OCI-LY3 (cell line): Measurements from ENCODE around the gene ZFP28.

ENCODE experiments used
- H2AFZ ChIP-seq: fragments of 200-600, 300-600 bp; shearing (Covaris generic); 2 replicates; pipeline ENCODE4 v1.6.0; 2014; ENCODE audit warnings: antibody characterized with exemption, low read depth, low read length
- H3K27ac ChIP-seq: fragments of 200-600, 300-600 bp; sonication (generic); 2 replicates; pipeline ENCODE4 v1.5.1; 2014; ENCODE audit warnings: mild to moderate bottlenecking, low read length, moderate library complexity, mixed read lengths
- H3K27me3 ChIP-seq: fragments of 200-600, 300-600 bp; sonication (generic); 2 replicates; pipeline ENCODE4 v1.6.1; 2014; ENCODE audit warnings: low read depth, low read length, mixed read lengths
- H3K36me3 ChIP-seq: fragments of 200-600, 300-600 bp; sonication (generic); replicated peaks from 2 replicates; pipeline ENCODE3; 2014; ENCODE audit warnings: low read depth, low read length, mixed read lengths
- H3K4me1 ChIP-seq: fragments of 300-600, 200-600 bp; sonication (generic); 2 replicates; pipeline ENCODE4 v1.6.1; 2014; ENCODE audit warnings: low read length, mixed read lengths
- H3K4me2 ChIP-seq: fragments of 200-600, 300-600 bp; sonication (generic); 2 replicates; pipeline ENCODE4 v1.6.1; 2014; ENCODE audit warnings: low read length, mixed read lengths
- H3K4me3 ChIP-seq: fragments of 300-600, 200-600 bp; sonication (generic); 2 replicates; pipeline ENCODE4 v1.5.1; 2014; ENCODE audit warnings: antibody characterized with exemption, mild to moderate bottlenecking, low read length, moderate library complexity
- H3K79me2 ChIP-seq: fragments of 300-600, 200-600 bp; shearing (Covaris generic); 2 replicates; pipeline ENCODE4 v1.6.1; 2014; ENCODE audit warnings: mild to moderate bottlenecking, low read length, mixed read lengths
- H3K9ac ChIP-seq: fragments of 300-600, 200-600 bp; shearing (Covaris generic); 2 replicates; pipeline ENCODE4 v1.6.0; 2014; ENCODE audit warnings: mild to moderate bottlenecking, low read length, moderate library complexity
- H3K9me3 ChIP-seq: fragments of 200-600, 300-600 bp; shearing (Covaris generic); 2 replicates; pipeline ENCODE4 v1.6.1; 2014; ENCODE audit warnings: low read length, mixed read lengths; ENCODE audit not compliant: insufficient read depth
- H4K20me1 ChIP-seq: fragments of 200-600, 300-600 bp; sonication (generic); 2 replicates; pipeline ENCODE4 v1.6.1; 2016; ENCODE audit warnings: low read length, mixed read lengths; ENCODE audit not compliant: insufficient read depth
- EZH2phosphoT487 ChIP-seq: fragments of 200-600 bp; shearing (Covaris generic); IDR thresholded peaks from 2 replicates; pipeline ENCODE4 v1.6.1; 2018; ENCODE audit warnings: antibody characterized with exemption, mixed run types, low read depth
- TF ChIP-seq, protein P1 (sequence below): fragments of 200-600, 300-600 bp; sonication (generic); IDR thresholded peaks from 2 replicates; pipeline ENCODE4 v1.5.1; 2014; ENCODE audit warnings: antibody characterized with exemption, low read length, low read depth

ZFP28 gene

DNA sequence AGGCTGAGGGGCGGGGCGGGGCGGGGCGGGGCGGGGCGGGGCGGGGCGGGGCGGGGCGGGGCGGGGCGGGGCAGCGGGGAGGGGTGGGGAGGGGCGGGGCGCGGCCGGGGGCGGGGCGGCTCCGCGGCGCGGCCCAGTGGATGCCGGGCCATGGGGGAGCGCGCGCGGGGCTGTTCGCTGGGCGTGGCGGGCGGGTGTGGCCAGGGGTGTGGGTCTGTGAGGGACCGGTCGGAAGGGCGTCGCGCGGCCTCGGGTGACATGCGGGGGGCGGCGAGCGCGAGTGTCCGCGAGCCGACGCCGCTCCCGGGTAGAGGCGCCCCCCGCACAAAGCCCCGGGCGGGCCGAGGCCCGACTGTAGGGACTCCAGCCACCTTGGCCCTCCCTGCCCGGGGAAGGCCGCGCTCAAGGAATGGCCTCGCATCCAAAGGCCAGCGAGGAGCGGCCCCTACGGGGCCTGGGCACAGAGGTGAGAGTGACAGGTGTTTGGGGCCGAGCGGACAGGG lies at the start of gene ZFP28:
TSS of gene ZFP28 (plus strand) at position 188 of the 503 bp plus-strand sequence. CDS start at position 259, 71 bp downstream.
- Histone ChIP-seq H3K27ac (no peak within 1 kb of the TSS), H3K36me3 (no peaks in the 10 kb centered on the region), H3K27me3 (no peaks in the 10 kb centered on the region), H3K4me1 (no peaks in the 10 kb centered on the region), H3K4me2 (no peak within 1 kb of the TSS), H3K9ac (no peak within 1 kb of the TSS), H3K79me2 (no peaks in the 10 kb centered on the region), H3K4me3 (no peak within 1 kb of the TSS), H2AFZ (no peak within 1 kb of the TSS), H4K20me1 (no peaks in the 10 kb centered on the region), H3K9me3 (peaks cover 4% of the 10 kb centered on the region)
- TF ChIP-seq EZH2phosphoT487: no peak

GRCh38 chr19:56491399-56491798 lies 47.3 kb upstream of the ZFP28 start:
- Histone ChIP-seq H3K36me3 (no peaks in the 10 kb centered on the region), H4K20me1 (no peaks in the 10 kb centered on the region), H2AFZ (no peak overlapping the region), H3K4me2 (no peak overlapping the region), H3K79me2 (no peaks in the 10 kb centered on the region), H3K9ac (no peak overlapping the region), H3K27me3 (no peaks in the 10 kb centered on the region), H3K4me1 (no peaks in the 10 kb centered on the region), H3K4me3 (no peak overlapping the region), H3K9me3 (0 out of 2 replicates have a peak, but pooled peaks cover 3% of the 10 kb centered on the region), H3K27ac (no peak overlapping the region)
- TF ChIP-seq EZH2phosphoT487: no peak
- TF ChIP-seq, protein P1, sequence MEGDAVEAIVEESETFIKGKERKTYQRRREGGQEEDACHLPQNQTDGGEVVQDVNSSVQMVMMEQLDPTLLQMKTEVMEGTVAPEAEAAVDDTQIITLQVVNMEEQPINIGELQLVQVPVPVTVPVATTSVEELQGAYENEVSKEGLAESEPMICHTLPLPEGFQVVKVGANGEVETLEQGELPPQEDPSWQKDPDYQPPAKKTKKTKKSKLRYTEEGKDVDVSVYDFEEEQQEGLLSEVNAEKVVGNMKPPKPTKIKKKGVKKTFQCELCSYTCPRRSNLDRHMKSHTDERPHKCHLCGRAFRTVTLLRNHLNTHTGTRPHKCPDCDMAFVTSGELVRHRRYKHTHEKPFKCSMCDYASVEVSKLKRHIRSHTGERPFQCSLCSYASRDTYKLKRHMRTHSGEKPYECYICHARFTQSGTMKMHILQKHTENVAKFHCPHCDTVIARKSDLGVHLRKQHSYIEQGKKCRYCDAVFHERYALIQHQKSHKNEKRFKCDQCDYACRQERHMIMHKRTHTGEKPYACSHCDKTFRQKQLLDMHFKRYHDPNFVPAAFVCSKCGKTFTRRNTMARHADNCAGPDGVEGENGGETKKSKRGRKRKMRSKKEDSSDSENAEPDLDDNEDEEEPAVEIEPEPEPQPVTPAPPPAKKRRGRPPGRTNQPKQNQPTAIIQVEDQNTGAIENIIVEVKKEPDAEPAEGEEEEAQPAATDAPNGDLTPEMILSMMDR: no peak

GRCh38 chr19:56504581-56504980 lies 34.2 kb upstream of the ZFP28 start:
- no peak for TF ChIP-seq EZH2phosphoT487
- TF ChIP-seq, protein P1: no peak
- peaks cover 15% of the 10 kb centered on the region; the same call in 1 of the 2 replicates for H3K9me3 ChIP-seq

GRCh38 chr19:56507446-56508289 lies 31.1 kb upstream of the ZFP28 start, which contains the start of gene ZNF471:
Gene ZNF471, plus strand, starts transcription at chr19:56507855. Its CDS starts 3,717 bp downstream, at chr19:56511572.
- Histone ChIP-seq H3K79me2 (no peaks in the 10 kb centered on the region), H3K4me3 (no peak within 1 kb of the TSS), H4K20me1 (no peaks in the 10 kb centered on the region), H3K36me3 (no peaks in the 10 kb centered on the region), H3K27ac (no peak within 1 kb of the TSS), H3K4me2 (no peak within 1 kb of the TSS), H3K27me3 (no peaks in the 10 kb centered on the region), H3K9me3 (peaks cover 15% of the 10 kb centered on the region), H2AFZ (no peak within 1 kb of the TSS), H3K4me1 (no peaks in the 10 kb centered on the region), H3K9ac (no peak within 1 kb of the TSS)
- TF ChIP-seq, protein P1: no peak
- no peak for TF ChIP-seq EZH2phosphoT487

More at GRCh38 chr19:56504581-56504980, 34.2 kb upstream of the ZFP28 start:
- H4K20me1 ChIP-seq: no peaks in the 10 kb centered on the region
- H3K4me3 ChIP-seq: no peak overlapping the region
- no peaks in the 10 kb centered on the region for H3K4me1 ChIP-seq
- no peaks in the 10 kb centered on the region for H3K27me3 ChIP-seq
- H3K79me2 ChIP-seq: no peaks in the 10 kb centered on the region
- no peak overlapping the region for H2AFZ ChIP-seq
- H3K27ac ChIP-seq: no peak overlapping the region
- no peaks in the 10 kb centered on the region for H3K36me3 ChIP-seq
- no peak overlapping the region for H3K9ac ChIP-seq
- H3K4me2 ChIP-seq: no peak overlapping the region
